Mesothelial cell of epicardium (in vitro differentiated cells): ENCODE measurements around the gene PTPRCAP. TPM values are rescaled to one million over a fixed set of nuclear protein-coding genes. Genes with fewer than 3 reads are reported as not detected.

ENCODE experiments used
- DNase-seq, 2 experiments: peaks; one replicate each; pipeline ENCODE4 v3.0.0; 2021; ENCODE audit warnings: low spot score in 2 of 2; ENCODE audit not compliant: unreplicated experiment in 2 of 2
- H3K27ac Mint-ChIP-seq: 2 replicates; pipeline ENCODE4 v1.8.0; 2021; ENCODE audit warnings: mixed read lengths
- H3K27me3 Mint-ChIP-seq: 2 replicates; pipeline ENCODE4 v1.8.0; 2021; ENCODE audit warnings: low read depth, mixed read lengths
- H3K36me3 Mint-ChIP-seq: 2 replicates; pipeline ENCODE4 v1.8.0; 2021; ENCODE audit warnings: mixed read lengths
- H3K4me1 Mint-ChIP-seq: 2 replicates; pipeline ENCODE4 v1.8.0; 2021; ENCODE audit warnings: mixed read lengths
- H3K4me3 Mint-ChIP-seq: 2 replicates; pipeline ENCODE4 v1.8.0; 2021; ENCODE audit warnings: mild to moderate bottlenecking, moderate library complexity, mixed read lengths
- H3K9me3 Mint-ChIP-seq: 2 replicates; pipeline ENCODE4 v1.8.0; 2021; ENCODE audit warnings: mixed read lengths
- CTCF ChIP-seq: fragments of 200-600 bp; sonication (generic); IDR thresholded peaks from one replicate; pipeline ENCODE4 v1.5.0; 2021; ENCODE audit warnings: antibody characterized with exemption; ENCODE audit not compliant: unreplicated experiment
- total RNA-seq: library from RNA; stranded (reverse); gene quantifications from 3 replicates; pipeline ENCODE4 v1.2.1, GENCODE V29; 2021

PTPRCAP gene
- total RNA-seq, 1 donor from 2014 or later = 1.8 TPM

- H3K27ac Mint-ChIP-seq = peak overlapping the region; percentile 77
These were observed 8.0 kb upstream of the PTPRCAP start for GRCh38 chr11:67445515-67445914.

GRCh38 chr11:67442504-67443404 is 5.3 kb upstream of the PTPRCAP start:
- Mint-ChIP-seq H3K27ac (peak overlapping the region; percentile 97), H3K9me3 (no peaks in the 10 kb centered on the region), H3K36me3 (no peaks in the 10 kb centered on the region), H3K4me3 (peak overlapping the region; percentile 81), H3K4me1 (peaks cover 14% of the 10 kb centered on the region), H3K27me3 (no peaks in the 10 kb centered on the region)
- TF ChIP-seq CTCF = no peak
- DNase-seq = no peak

More at GRCh38 chr11:67445515-67445914, 8.0 kb upstream of the PTPRCAP start:
- peak overlapping the region; percentile 80 for H3K4me3 Mint-ChIP-seq
- no peaks in the 10 kb centered on the region for H3K9me3 Mint-ChIP-seq
- DNase-seq = no peak
- peaks cover 14% of the 10 kb centered on the region for H3K4me1 Mint-ChIP-seq
- no peak for TF ChIP-seq CTCF
- no peaks in the 10 kb centered on the region for H3K36me3 Mint-ChIP-seq
- no peaks in the 10 kb centered on the region for H3K27me3 Mint-ChIP-seq

GRCh38 chr11:67441731-67442351 is 4.4 kb upstream of the PTPRCAP start:
- H3K4me1 Mint-ChIP-seq = peaks cover 14% of the 10 kb centered on the region
- H3K9me3 Mint-ChIP-seq = no peaks in the 10 kb centered on the region
- H3K4me3 Mint-ChIP-seq = peak overlapping the region; percentile 81
- no peaks in the 10 kb centered on the region for H3K36me3 Mint-ChIP-seq
- no peak for TF ChIP-seq CTCF
- H3K27ac Mint-ChIP-seq = peak overlapping the region; percentile 19
- no peaks in the 10 kb centered on the region for H3K27me3 Mint-ChIP-seq
- no peak for DNase-seq

- Mint-ChIP-seq H3K9me3 (no peaks in the 10 kb centered on the region), H3K36me3 (no peaks in the 10 kb centered on the region)
- no peak for TF ChIP-seq CTCF
These were observed 3.6 kb upstream of the PTPRCAP start for GRCh38 chr11:67441098-67441563.

GRCh38 chr11:67440229-67441097 is 3.0 kb upstream of the PTPRCAP start:
- Mint-ChIP-seq H3K36me3 (peaks cover under 1% of the 10 kb centered on the region), H3K27me3 (no peaks in the 10 kb centered on the region), H3K9me3 (no peaks in the 10 kb centered on the region), H3K27ac (no peak overlapping the region), H3K4me3 (no peak overlapping the region), H3K4me1 (peaks cover 16% of the 10 kb centered on the region)
- no peak for DNase-seq
- no peak for TF ChIP-seq CTCF

More at GRCh38 chr11:67441098-67441563, 3.6 kb upstream of the PTPRCAP start:
- DNase-seq = no peak
- Mint-ChIP-seq H3K4me3 (peak overlapping the region; percentile 30), H3K27me3 (no peaks in the 10 kb centered on the region), H3K27ac (no peak overlapping the region), H3K4me1 (peaks cover 17% of the 10 kb centered on the region)
